IPS-20b (cell line): ENCODE measurements around the gene CD6.

Source experiments
- H3K27ac ChIP-seq: one replicate; pipeline ENCODE4 v1.5.1; 2013; ENCODE audit warnings: low read length
- H3K27me3 ChIP-seq: 2 replicates; pipeline ENCODE4 v1.6.1; 2013; ENCODE audit warnings: mild to moderate bottlenecking, low read length, inconsistent platforms; ENCODE audit not compliant: insufficient read depth
- H3K36me3 ChIP-seq: 2 replicates; pipeline ENCODE4 v1.6.1; 2013; ENCODE audit warnings: low read depth, mild to moderate bottlenecking, inconsistent platforms, low read length, moderate library complexity; ENCODE audit not compliant: insufficient read depth
- H3K4me1 ChIP-seq: 2 replicates; pipeline ENCODE4 v1.6.1; 2013; ENCODE audit warnings: mild to moderate bottlenecking, control low read depth, inconsistent platforms, low read length, moderate library complexity; ENCODE audit not compliant: insufficient read depth
- H3K4me3 ChIP-seq: 2 replicates; pipeline ENCODE4 v1.5.1; 2013; ENCODE audit warnings: mild to moderate bottlenecking, low read length, inconsistent platforms
- H3K9ac ChIP-seq: 2 replicates; pipeline ENCODE4 v1.6.1; 2013; ENCODE audit warnings: low read depth, mild to moderate bottlenecking, inconsistent platforms, low read length, moderate library complexity
- H3K9me3 ChIP-seq: 2 replicates; pipeline ENCODE4 v1.6.1; 2013; ENCODE audit warnings: mild to moderate bottlenecking, low read depth, low read length, inconsistent platforms; ENCODE audit not compliant: insufficient read depth

The CD6 gene, protein sequence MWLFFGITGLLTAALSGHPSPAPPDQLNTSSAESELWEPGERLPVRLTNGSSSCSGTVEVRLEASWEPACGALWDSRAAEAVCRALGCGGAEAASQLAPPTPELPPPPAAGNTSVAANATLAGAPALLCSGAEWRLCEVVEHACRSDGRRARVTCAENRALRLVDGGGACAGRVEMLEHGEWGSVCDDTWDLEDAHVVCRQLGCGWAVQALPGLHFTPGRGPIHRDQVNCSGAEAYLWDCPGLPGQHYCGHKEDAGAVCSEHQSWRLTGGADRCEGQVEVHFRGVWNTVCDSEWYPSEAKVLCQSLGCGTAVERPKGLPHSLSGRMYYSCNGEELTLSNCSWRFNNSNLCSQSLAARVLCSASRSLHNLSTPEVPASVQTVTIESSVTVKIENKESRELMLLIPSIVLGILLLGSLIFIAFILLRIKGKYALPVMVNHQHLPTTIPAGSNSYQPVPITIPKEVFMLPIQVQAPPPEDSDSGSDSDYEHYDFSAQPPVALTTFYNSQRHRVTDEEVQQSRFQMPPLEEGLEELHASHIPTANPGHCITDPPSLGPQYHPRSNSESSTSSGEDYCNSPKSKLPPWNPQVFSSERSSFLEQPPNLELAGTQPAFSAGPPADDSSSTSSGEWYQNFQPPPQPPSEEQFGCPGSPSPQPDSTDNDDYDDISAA

DNA sequence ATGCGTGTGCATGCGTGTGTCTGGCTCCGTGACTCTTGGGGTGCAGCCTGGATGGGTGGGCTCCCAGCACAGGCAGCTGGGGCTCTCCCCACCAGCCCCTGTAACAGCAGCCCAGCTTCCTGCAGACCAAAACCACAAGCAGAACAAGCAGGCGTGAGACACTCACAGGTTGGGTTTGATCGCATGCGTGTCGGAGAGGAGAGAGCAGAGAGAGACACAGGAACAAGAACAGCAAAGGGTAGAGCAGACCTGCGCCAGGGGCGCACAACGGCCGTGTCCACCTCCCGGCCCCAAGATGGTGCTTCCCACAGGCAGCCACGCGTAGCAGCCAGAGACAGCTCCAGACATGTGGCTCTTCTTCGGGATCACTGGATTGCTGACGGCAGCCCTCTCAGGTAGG, at the start of gene CD6:
TSS of gene CD6 (plus strand) at position 161 of the 400 bp plus-strand sequence. CDS start at position 347, 186 bp downstream.
- H3K9ac ChIP-seq = no peak within 1 kb of the TSS
- no peaks in the 10 kb centered on the region for H3K27me3 ChIP-seq
- no peaks in the 10 kb centered on the region for H3K4me1 ChIP-seq
- H3K4me3 ChIP-seq = no peak within 1 kb of the TSS
- H3K27ac ChIP-seq = no peak within 1 kb of the TSS
- H3K36me3 ChIP-seq = no peaks in the 10 kb centered on the region
- peaks cover 9% of the 10 kb centered on the region for H3K9me3 ChIP-seq

DNA sequence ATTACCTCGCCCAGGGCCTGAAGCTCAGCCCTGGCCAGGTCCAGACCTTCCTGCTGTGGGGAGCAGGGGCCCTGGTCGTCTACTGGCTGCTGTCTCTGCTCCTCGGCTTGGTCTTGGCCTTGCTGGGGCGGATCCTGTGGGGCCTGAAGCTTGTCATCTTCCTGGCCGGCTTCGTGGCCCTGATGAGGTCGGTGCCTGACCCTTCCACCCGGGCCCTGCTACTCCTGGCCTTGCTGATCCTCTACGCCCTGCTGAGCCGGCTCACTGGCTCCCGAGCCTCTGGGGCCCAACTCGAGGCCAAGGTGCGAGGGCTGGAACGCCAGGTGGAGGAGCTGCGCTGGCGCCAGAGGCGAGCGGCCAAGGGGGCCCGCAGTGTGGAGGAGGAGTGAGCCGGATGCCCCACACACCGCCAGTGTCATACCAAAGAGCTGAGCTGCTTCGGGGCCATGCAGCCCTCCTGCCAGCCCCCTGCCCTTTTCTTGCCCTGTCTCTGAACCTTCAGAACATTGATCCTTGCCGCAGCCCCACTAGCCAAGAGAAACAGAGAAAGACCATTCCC, 49.6 kb upstream of the CD6 start:
- Histone ChIP-seq H3K36me3 (peaks cover 32% of the 10 kb centered on the region), H3K27me3 (no peaks in the 10 kb centered on the region), H3K4me3 (no peak overlapping the region), H3K4me1 (peaks cover 2% of the 10 kb centered on the region; the same call in 1 of the 2 replicates), H3K9me3 (no peaks in the 10 kb centered on the region), H3K9ac (no peak overlapping the region), H3K27ac (no peak overlapping the region)

DNA sequence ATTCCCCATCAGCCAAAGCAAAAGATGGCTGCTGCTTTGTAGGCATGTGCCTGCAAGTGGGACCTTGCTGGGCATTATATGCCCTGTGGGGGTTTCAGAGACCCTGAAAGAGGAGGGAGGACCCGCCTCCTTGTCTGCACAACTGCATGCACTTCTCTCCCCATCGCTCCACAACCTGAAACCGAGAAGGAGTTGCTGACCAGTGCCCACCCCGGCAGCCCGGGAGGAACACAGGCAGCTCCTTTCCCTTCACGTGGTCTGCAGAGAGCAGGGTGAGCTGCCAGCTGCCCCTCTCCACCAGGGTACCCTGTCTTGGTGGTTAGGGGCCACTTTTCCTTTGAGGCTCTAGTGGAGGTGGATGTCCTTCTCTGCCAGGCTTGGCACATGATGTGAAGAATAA, 48.6 kb upstream of the CD6 start:
- Histone ChIP-seq H3K9me3 (no peaks in the 10 kb centered on the region), H3K27ac (no peak overlapping the region), H3K4me3 (no peak overlapping the region), H3K27me3 (no peaks in the 10 kb centered on the region), H3K9ac (no peak overlapping the region), H3K36me3 (peaks cover 43% of the 10 kb centered on the region), H3K4me1 (peaks cover 2% of the 10 kb centered on the region; the same call in 1 of the 2 replicates)

GRCh38 chr11:60923326-60923725, 48.2 kb upstream of the CD6 start:
- no peak overlapping the region for H3K4me3 ChIP-seq
- no peaks in the 10 kb centered on the region for H3K9me3 ChIP-seq
- H3K36me3 ChIP-seq = peaks cover 47% of the 10 kb centered on the region
- H3K27me3 ChIP-seq = no peaks in the 10 kb centered on the region
- H3K4me1 ChIP-seq = peaks cover 2% of the 10 kb centered on the region; the same call in 1 of the 2 replicates
- H3K9ac ChIP-seq = no peak overlapping the region
- H3K27ac ChIP-seq = no peak overlapping the region

GRCh38 chr11:60923800-60924109, 47.7 kb upstream of the CD6 start:
- Histone ChIP-seq H3K4me1 (peaks cover 2% of the 10 kb centered on the region; the same call in 1 of the 2 replicates), H3K27me3 (no peaks in the 10 kb centered on the region), H3K4me3 (peak overlapping the region; percentile 91; the same call in 1 of the 2 replicates), H3K27ac (no peak overlapping the region), H3K36me3 (peaks cover 51% of the 10 kb centered on the region), H3K9ac (no peak overlapping the region), H3K9me3 (no peaks in the 10 kb centered on the region)

- H3K4me1 ChIP-seq = peaks cover 2% of the 10 kb centered on the region; the same call in 1 of the 2 replicates
- peak within 1 kb of the TSS; percentile 79; the same call in 1 of the 2 replicates for H3K9ac ChIP-seq
- H3K4me3 ChIP-seq = peak within 1 kb of the TSS; percentile 91
- no peaks in the 10 kb centered on the region for H3K27me3 ChIP-seq
- H3K27ac ChIP-seq = no peak within 1 kb of the TSS
- H3K9me3 ChIP-seq = no peaks in the 10 kb centered on the region
- H3K36me3 ChIP-seq = peaks cover 55% of the 10 kb centered on the region
Observed at GRCh38 chr11:60924110-60924905, 47.2 kb upstream of the CD6 start, which contains the start of gene TMEM132A. TMEM132A (plus strand) TSS chr11:60924460; CDS start chr11:60924634, 174 bp downstream.

- H3K9me3 ChIP-seq = no peaks in the 10 kb centered on the region
- no peak overlapping the region for H3K27ac ChIP-seq
- H3K27me3 ChIP-seq = no peaks in the 10 kb centered on the region
- peak overlapping the region; percentile 79; the same call in 1 of the 2 replicates for H3K9ac ChIP-seq
- H3K36me3 ChIP-seq = peaks cover 55% of the 10 kb centered on the region
- H3K4me3 ChIP-seq = peak overlapping the region; percentile 91
- H3K4me1 ChIP-seq = peaks cover 2% of the 10 kb centered on the region; the same call in 1 of the 2 replicates
Observed at GRCh38 chr11:60924906-60925853, 46.3 kb upstream of the CD6 start.

DNA sequence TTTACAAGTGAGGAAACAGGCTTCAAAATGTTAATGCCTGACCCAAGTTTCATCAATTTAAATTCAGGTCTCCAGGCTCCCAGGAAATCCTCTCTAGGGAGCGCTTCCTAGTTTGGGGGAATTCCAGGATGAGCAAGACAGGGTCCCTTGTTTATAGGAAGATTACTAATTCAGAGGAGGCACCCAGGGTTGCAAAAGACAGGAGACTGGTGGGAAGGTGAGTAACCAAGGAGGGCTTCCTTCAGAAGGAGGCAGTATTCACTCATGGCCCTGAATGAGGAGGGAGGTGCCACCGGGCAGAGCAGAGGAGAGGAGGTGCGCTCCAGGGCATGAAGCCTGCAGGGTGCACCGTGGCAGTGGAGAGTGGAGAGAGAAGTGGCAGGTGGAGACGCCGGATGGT, 45.6 kb upstream of the CD6 start:
- Histone ChIP-seq H3K9ac (no peak overlapping the region; the same call in 1 of the 2 replicates), H3K36me3 (peaks cover 54% of the 10 kb centered on the region), H3K4me3 (peak overlapping the region; percentile 91; the same call in 1 of the 2 replicates), H3K9me3 (no peaks in the 10 kb centered on the region), H3K27me3 (no peaks in the 10 kb centered on the region), H3K4me1 (peaks cover 2% of the 10 kb centered on the region; the same call in 1 of the 2 replicates), H3K27ac (no peak overlapping the region)

DNA sequence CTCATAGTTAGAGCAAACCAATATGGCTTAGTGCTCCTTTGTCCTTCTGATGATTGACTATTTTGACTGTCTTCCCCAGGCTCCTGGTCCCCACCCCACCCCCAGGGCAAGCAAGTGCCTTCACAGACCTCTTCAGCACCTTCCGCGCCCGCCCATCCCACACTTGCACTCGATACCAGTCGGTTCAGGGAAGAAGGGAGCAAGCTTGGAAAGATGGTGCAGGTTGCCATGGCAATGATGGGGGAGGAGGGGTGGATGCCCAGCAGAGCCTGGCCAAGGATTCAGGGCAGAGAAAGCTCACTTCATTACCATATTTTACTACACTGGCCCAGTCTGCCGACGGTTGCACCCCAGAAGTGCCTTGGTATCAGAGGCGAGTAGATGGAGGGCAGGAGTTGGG, 45.0 kb upstream of the CD6 start:
- H3K9me3 ChIP-seq = no peaks in the 10 kb centered on the region
- H3K4me3 ChIP-seq = 0 out of 2 replicates have a peak overlapping the region, but pooled peaks have one; percentile 91
- no peak overlapping the region for H3K27ac ChIP-seq
- H3K27me3 ChIP-seq = no peaks in the 10 kb centered on the region
- H3K36me3 ChIP-seq = peaks cover 54% of the 10 kb centered on the region
- no peak overlapping the region for H3K9ac ChIP-seq
- H3K4me1 ChIP-seq = peaks cover 2% of the 10 kb centered on the region; the same call in 1 of the 2 replicates

GRCh38 chr11:60927061-60927592, 44.4 kb upstream of the CD6 start:
- no peak overlapping the region for H3K4me3 ChIP-seq
- no peaks in the 10 kb centered on the region for H3K9me3 ChIP-seq
- peaks cover 55% of the 10 kb centered on the region for H3K36me3 ChIP-seq
- no peak overlapping the region for H3K9ac ChIP-seq
- no peaks in the 10 kb centered on the region for H3K27me3 ChIP-seq
- H3K4me1 ChIP-seq = peaks cover 2% of the 10 kb centered on the region; the same call in 1 of the 2 replicates
- H3K27ac ChIP-seq = no peak overlapping the region
